DOHH2 (cell line): ENCODE measurements around the gene TATDN2.

Source experiments
- CTCF ChIP-seq: fragments of 200-600 bp; sonication (generic); IDR thresholded peaks from one replicate; pipeline ENCODE4 v1.5.1; 2014; ENCODE audit warnings: antibody characterized with exemption, mild to moderate bottlenecking, low read depth, low read length; ENCODE audit not compliant: poor library complexity, severe bottlenecking
- EZH2phosphoT487 ChIP-seq: fragments of 200-600 bp; sonication (generic); IDR thresholded peaks from 2 replicates; pipeline ENCODE4 v1.6.1; 2017; ENCODE audit warnings: borderline replicate concordance, mild to moderate bottlenecking, antibody characterized with exemption, low read length, moderate library complexity, mixed read lengths

- TF ChIP-seq CTCF (no peak), EZH2phosphoT487 (no peak)
These were observed 66.8 kb downstream of the TATDN2 start for GRCh38 chr3:10315101-10315500.
